Spinal cord (tissue), 10 donors: ENCODE results near the gene ENTREP1. TPM values are rescaled to one million over a fixed set of nuclear protein-coding genes. Genes with fewer than 3 reads are reported as not detected.
"Not testable (repeated sequence)": the region's sequence is repeated elsewhere in the genome, so short reads cannot be mapped to it uniquely, and the experiment has no call there.

Source experiments
- DNase-seq, 6 donors: peaks; one replicate each; pipeline versions ENCODE4 v3.0.0 to v3.0.0-alpha.2; 2013 to 2015; ENCODE audit warnings: low spot score in 6 of 6, low read depth in 4 of 6
- H3K27ac ChIP-seq: one replicate; pipeline ENCODE4 v1.5.1; 2013; ENCODE audit warnings: low read depth, low read length, control low read depth
- H3K27me3 ChIP-seq: one replicate; pipeline ENCODE4 v1.6.1; 2013; ENCODE audit warnings: low read length; ENCODE audit not compliant: control insufficient read depth, insufficient read depth
- H3K36me3 ChIP-seq: one replicate; pipeline ENCODE4 v1.6.1; 2013; ENCODE audit warnings: low read length; ENCODE audit not compliant: control insufficient read depth, insufficient read depth
- H3K4me1 ChIP-seq: one replicate; pipeline ENCODE4 v1.6.1; 2013; ENCODE audit warnings: low read length; ENCODE audit not compliant: control insufficient read depth, insufficient read depth
- H3K4me3 ChIP-seq: one replicate; pipeline ENCODE4 v1.5.1; 2013; ENCODE audit warnings: low read depth, low read length, control low read depth
- H3K9me3 ChIP-seq: one replicate; pipeline ENCODE4 v1.6.1; 2013; ENCODE audit warnings: low read length; ENCODE audit not compliant: control insufficient read depth, insufficient read depth
- WGBS: methylation state at CpG from one replicate; pipeline ENCODE4 v1.1.5; 2013; ENCODE audit warnings: missing lambda C conversion rate; ENCODE audit not compliant: insufficient coverage; 5-methylcytosine and 5-hydroxymethylcytosine counted together
- polyA plus RNA-seq, 2 donors: library from polyadenylated mRNA; unstranded; fragments of 120-200 nt; gene quantifications; one replicate each; pipeline ENCODE4 v1.2.1, GENCODE V29; 2013; ENCODE audit not compliant: insufficient read length in 2 of 2
- total RNA-seq, 2 donors: library from RNA; depleted of rRNA in 1 of 2; stranded (reverse); fragments of 120-200 nt in 1 of 2; fragments of >200 nt in 1 of 2; gene quantifications; one replicate each; pipeline versions ENCODE4 v1.2.3 to v1.2.4, GENCODE V29; 2013 to 2014
- donor health status: healthy.

ENTREP1 gene
- total and polyA plus RNA-seq, 4 donors, result 19.5 to 110 (median 63.0) TPM

DNA sequence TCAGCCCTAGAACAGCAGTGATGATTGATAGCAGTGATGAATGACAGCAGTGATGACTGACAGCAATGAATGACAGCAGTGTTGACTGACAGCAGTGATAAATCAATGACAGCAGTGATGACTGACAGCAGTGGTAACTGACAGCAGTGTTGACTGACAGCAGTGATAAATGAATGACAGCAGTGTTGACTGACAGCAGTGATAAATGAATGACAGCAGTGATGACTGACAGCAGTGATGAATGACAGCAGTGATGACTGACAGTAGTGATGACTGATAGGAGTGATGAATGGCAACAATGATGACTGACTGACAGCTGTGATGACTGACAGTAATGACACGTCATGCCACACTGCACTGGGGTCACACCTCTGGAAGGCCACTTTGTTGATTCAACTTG is 106.8 kb downstream of the ENTREP1 start:
- no peak for DNase-seq
- Histone ChIP-seq H3K36me3 (peaks cover 39% of the 10 kb centered on the region), H3K4me3 (no peak overlapping the region), H3K4me1 (peaks cover 4% of the 10 kb centered on the region), H3K9me3 (no peaks in the 10 kb centered on the region), H3K27ac (no peak overlapping the region), H3K27me3 (no peaks in the 10 kb centered on the region)
- 83% methylated on average over 1 of the region's 1 CpG for WGBS

GRCh38 chr9:69432623-69433022 is 107.6 kb downstream of the ENTREP1 start:
- H3K27me3 ChIP-seq, result no peaks in the 10 kb centered on the region
- no peak for DNase-seq
- no peaks in the 10 kb centered on the region for H3K9me3 ChIP-seq
- peaks cover 39% of the 10 kb centered on the region for H3K36me3 ChIP-seq
- H3K4me3 ChIP-seq, result no peak overlapping the region
- WGBS, result 92% methylated on average over 9 of the region's 11 CpGs
- no peak overlapping the region for H3K27ac ChIP-seq
- H3K4me1 ChIP-seq, result no peaks in the 10 kb centered on the region

DNA sequence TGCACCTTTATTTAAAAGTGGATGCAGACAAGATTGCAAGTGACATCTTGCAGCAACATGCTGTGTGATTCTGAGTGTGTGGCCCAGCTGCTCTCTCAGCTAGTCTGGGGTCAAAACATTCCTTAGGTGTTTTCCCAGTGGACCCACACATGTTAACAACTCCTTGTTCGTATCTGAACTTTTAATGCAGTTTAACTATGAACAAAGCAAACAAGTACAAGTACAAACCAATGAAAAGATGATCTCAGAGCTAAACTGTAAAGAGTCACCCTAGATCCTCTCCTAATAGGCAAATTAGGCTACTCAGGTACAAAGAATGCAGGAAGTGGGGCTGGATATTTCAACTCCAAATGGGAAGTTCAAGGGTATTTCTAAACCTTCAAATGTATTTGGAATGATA is 108.4 kb downstream of the ENTREP1 start:
- no CpG with 5 or more reads among the region's 1 CpG for WGBS
- Histone ChIP-seq H3K27me3 (no peaks in the 10 kb centered on the region), H3K4me1 (no peaks in the 10 kb centered on the region), H3K36me3 (peaks cover 35% of the 10 kb centered on the region), H3K4me3 (no peak overlapping the region), H3K27ac (no peak overlapping the region), H3K9me3 (no peaks in the 10 kb centered on the region)
- no peak for DNase-seq

DNA sequence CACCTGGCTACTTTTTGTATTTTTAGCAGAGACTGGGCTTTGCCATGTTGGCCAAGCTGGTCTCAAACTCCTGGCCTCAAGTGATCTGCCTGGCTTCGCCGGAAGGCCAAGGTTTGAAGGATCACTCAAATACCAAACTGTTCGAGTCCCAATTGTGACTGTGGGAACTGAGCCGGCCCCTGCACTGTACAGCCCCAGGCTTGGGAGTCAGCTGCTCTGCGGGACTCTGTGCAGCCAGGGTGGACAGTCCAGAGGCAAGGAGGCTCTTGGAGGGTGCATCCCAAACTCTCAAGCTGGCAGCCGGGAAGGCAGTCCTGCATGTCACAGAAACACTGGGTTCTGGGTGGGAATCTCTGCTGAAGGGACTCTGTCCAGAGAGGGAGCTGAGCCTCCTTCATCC is 109.0 kb downstream of the ENTREP1 start:
- WGBS, result 94% methylated on average over 5 of the region's 6 CpGs
- Histone ChIP-seq H3K27ac (no peak overlapping the region), H3K4me1 (no peaks in the 10 kb centered on the region), H3K36me3 (peaks cover 33% of the 10 kb centered on the region), H3K27me3 (no peaks in the 10 kb centered on the region), H3K4me3 (no peak overlapping the region), H3K9me3 (no peaks in the 10 kb centered on the region)
- no peak for DNase-seq

DNA sequence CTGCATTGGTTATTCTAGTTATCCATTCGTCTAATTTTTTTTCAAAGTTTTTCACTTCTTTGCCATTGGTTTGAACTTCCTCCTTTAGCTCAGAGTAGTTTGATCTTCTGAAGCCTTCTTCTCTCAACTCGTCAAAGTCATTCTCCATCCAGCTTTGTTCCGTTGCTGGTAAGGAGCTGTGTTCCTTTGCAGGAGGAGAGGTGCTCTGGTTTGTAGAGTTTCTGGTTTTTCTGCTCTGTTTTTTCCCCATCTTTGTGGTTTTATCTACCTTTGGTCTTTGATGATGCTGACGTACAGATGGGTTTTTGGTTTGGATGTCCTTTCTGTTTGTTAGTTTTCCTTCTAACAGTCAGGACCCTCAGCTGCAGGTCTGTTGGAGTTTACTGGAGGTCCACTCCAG is 114.6 kb downstream of the ENTREP1 start:
- not testable (repeated sequence) for H3K27me3 ChIP-seq
- 100% methylated on average over 1 of the region's 4 CpGs for WGBS

GRCh38 chr9:69440254-69440955 is 115.4 kb downstream of the ENTREP1 start:
- not testable (repeated sequence) for DNase-seq, H3K4me3 ChIP-seq, H3K27me3 ChIP-seq, H3K4me1 ChIP-seq, H3K27ac ChIP-seq, H3K9me3 ChIP-seq
- H3K36me3 ChIP-seq, result peaks cover 18% of the 10 kb centered on the region
- 96% methylated on average over 9 of the region's 15 CpGs for WGBS

More for the DNA sequence above, 114.6 kb downstream of the ENTREP1 start:
- H3K27ac ChIP-seq, H3K4me3 ChIP-seq, H3K9me3 ChIP-seq, H3K4me1 ChIP-seq, DNase-seq: not testable (repeated sequence)
- H3K36me3 ChIP-seq, result peaks cover 18% of the 10 kb centered on the region

Other genes with a start within 250 kb of the ENTREP1 start
- gene TJP2, start 150.9 kb upstream of the ENTREP1 start, total RNA-seq, result 10 to 100 TPM; 89.5 to 94.3 TPM
- 100 to 1,000 TPM in 1 of 2 donors, 10 to 100 TPM in 1; 94.8 to 106 TPM for gene TJP2, start 150.9 kb upstream of the ENTREP1 start, polyA plus RNA-seq